ENCODE results near the gene LPGAT1.

LPGAT1 gene

DNA sequence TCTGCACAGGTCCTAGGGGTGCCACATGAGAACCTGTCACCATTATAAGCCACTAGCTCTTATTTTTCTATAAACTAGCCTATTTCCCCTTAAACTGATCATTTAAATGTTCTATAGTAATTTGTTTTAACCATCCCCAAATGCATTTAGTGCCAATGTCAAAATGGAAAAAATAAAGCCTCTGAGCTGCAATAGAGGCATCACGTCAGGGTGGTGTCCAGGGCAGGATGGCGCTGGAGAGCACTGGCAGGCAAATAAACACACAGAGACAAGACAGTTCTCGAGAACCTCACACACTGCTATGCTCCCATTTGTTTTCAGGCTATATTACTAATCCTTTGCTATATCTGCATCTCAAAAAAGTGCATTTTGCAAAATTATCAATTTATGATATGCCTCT, 81.8 kb downstream of the LPGAT1 start:
- DNase-seq (ENCODE audit: low read depth), result no peak
- H3K4me3 ChIP-seq (ENCODE audit: control insufficient read depth, low read depth, low read length), result no peak overlapping the region
- TF ChIP-seq, protein P1, sequence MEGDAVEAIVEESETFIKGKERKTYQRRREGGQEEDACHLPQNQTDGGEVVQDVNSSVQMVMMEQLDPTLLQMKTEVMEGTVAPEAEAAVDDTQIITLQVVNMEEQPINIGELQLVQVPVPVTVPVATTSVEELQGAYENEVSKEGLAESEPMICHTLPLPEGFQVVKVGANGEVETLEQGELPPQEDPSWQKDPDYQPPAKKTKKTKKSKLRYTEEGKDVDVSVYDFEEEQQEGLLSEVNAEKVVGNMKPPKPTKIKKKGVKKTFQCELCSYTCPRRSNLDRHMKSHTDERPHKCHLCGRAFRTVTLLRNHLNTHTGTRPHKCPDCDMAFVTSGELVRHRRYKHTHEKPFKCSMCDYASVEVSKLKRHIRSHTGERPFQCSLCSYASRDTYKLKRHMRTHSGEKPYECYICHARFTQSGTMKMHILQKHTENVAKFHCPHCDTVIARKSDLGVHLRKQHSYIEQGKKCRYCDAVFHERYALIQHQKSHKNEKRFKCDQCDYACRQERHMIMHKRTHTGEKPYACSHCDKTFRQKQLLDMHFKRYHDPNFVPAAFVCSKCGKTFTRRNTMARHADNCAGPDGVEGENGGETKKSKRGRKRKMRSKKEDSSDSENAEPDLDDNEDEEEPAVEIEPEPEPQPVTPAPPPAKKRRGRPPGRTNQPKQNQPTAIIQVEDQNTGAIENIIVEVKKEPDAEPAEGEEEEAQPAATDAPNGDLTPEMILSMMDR (IDR thresholded peaks at IDR 0.05; ENCODE audit: control insufficient read depth, insufficient read depth, low read depth, low read length, missing control alignments), result no peak

DNA sequence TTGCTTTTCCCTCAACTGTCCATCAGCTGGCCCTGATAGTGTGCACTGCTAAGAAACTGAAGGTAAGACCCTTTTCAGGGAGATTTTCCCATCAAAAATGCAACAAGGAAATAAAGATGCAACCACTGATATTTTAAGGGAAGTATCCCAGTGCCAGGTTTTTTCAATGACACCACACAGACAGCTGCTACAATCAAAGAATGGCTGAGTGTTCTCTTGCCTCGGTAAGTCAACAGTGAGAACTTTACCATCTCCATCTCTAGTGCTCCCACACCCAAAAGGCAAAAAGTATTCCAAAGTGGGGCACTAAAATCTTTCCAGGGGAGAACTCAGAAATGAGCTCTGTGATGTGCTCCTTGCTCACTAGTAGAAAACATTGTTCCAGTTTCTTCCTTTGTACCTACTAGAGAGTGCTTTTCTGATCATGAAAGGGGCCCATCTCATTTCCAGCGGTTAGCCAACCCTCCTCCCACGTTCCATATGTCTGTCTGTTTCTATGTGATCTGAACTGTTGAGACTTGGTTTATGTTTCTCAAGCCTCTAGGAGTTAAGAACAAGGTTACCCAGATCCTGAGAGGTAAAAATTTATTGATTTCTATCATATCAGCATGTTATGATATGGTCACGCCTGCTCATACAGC, 87.6 kb downstream of the LPGAT1 start:
- TF ChIP-seq, protein P1 (IDR thresholded peaks at IDR 0.05; ENCODE audit: control insufficient read depth, insufficient read depth, low read depth, low read length, missing control alignments), result no peak
- no peak for DNase-seq (ENCODE audit: low read depth)
- H3K4me3 ChIP-seq (ENCODE audit: control insufficient read depth, low read depth, low read length), result no peak overlapping the region

DNA sequence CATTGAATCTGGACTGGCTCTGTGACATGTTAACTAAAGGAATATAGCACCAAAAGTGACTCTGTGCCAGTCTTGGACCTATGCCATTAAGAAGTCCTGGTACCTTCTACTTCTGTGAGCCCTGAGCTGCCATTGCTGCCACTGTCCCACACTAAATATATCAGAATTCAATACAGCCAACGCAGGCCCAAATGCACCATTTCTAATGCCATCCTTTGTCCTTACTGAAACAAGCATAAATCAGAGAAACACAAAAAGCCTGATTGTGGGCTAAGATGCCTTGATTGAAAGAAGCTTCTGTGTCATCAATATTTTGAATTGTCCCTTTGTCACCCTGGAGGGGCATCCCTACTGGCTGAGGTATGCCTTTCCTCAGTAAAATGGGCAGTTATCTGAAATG, 88.3 kb downstream of the LPGAT1 start:
- TF ChIP-seq, protein P1 (IDR thresholded peaks at IDR 0.05; ENCODE audit: control insufficient read depth, insufficient read depth, low read depth, low read length, missing control alignments), result no peak
- DNase-seq (ENCODE audit: low read depth), result no peak
- no peak overlapping the region for H3K4me3 ChIP-seq (ENCODE audit: control insufficient read depth, low read depth, low read length)

DNA sequence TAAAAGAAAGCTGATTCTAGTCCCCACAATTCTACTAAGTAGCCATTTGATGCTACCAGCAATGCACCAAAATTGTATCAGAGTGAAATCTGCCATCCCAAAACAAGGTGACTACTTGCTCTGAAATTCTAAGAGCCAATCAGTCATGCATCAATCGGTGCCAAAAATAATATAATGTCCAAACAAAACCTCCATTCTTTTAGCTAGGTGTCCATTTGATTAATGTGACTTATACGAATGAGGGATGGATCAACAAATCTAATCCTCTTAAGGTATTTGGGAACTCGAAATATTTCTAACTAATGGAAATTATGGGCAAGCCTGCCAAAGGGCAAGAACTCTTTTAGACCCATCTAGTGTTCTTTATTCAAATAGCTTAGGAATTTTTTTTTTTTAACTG, 88.8 kb downstream of the LPGAT1 start:
- no peak for DNase-seq (ENCODE audit: low read depth)
- TF ChIP-seq, protein P1 (IDR thresholded peaks at IDR 0.05; ENCODE audit: control insufficient read depth, insufficient read depth, low read depth, low read length, missing control alignments), result no peak
- no peak overlapping the region for H3K4me3 ChIP-seq (ENCODE audit: control insufficient read depth, low read depth, low read length)

DNA sequence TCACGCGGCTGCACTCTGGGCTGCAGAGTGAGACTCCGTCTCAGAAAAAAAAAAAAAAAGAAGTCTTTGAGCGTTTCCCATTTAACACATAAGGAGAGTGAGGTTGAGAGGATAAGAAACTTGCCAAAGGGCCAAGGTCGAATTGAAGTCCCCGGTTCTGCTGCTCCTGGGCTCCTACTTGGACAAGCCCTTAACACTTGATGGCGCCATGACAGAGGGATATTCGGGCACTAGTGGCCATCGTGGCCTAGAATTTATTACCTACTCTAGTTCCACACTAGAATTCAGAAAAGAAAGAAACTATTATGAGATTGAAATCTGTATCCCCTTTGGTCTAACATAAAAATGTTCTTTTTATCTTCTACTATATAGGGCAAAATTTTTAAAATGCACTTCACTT, 89.4 kb downstream of the LPGAT1 start:
- no peak overlapping the region for H3K4me3 ChIP-seq (ENCODE audit: control insufficient read depth, low read depth, low read length)
- DNase-seq (ENCODE audit: low read depth), result no peak

DNA sequence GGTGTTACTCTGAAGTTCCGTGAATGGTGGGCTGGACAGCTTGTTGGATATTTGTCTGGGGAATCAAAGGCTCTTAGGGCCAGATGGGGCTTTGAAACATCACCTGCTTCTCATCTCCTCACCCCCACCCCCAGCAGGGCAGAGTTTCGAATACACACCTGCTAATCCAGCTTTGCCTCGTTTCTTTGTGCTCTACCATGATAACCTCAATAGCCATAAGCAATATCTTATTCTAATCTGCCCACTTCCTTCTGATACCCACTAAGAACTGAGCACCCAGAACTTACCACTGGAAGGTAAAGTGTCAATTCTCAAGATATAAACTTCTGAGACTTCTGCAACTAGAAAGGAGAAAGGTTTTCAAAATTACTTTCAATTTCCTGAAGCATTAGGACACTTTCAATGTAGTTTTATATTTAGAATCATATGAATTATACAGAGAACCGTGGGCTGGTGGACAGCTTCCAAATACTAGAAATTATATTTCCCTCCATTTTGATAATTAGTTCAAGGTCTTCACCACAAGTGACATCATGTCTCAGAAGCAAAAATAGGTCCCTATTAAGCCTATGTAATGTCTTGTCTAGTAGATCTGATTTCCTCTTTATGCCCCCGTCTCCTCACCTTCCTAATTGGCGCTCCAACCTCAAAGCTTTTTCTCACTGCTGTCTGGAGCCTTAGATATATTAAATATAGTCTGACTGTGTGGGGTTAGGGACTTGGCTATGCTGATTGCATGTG, 90.7 kb downstream of the LPGAT1 start:
- DNase-seq (ENCODE audit: low read depth), result no peak
- H3K4me3 ChIP-seq (ENCODE audit: control insufficient read depth, low read depth, low read length), result no peak overlapping the region
- TF ChIP-seq, protein P1 (IDR thresholded peaks at IDR 0.05; ENCODE audit: control insufficient read depth, insufficient read depth, low read depth, low read length, missing control alignments), result no peak

More for the DNA sequence above, 89.4 kb downstream of the LPGAT1 start:
- TF ChIP-seq, protein P1 (IDR thresholded peaks at IDR 0.05; ENCODE audit: control insufficient read depth, insufficient read depth, low read depth, low read length, missing control alignments), result no peak
